Heart left ventricle (tissue), 16 donors: Measurements from ENCODE around the gene EN1. TPM values are rescaled to one million over a fixed set of nuclear protein-coding genes. Genes with fewer than 3 reads are reported as not detected.

Experiments used
- ATAC-seq, 4 donors: fragments of 200-7000 bp; cut with Tn5 transposase; one replicate each; pipeline ENCODE4 v1.9.1; 2020 to 2022; ENCODE audit warnings: moderate library complexity in 4 of 4, mild to moderate bottlenecking in 3 of 4, moderate number of reproducible peaks in 1 of 4
- DNase-seq, 5 donors: peaks; one replicate each; pipeline ENCODE4 v3.0.0-alpha.2; 2020
- H3K27ac ChIP-seq, 12 donors: fragments of 200-600 bp; sonication (generic) in 4 of 12; one replicate each; pipeline versions ENCODE4 v1.5.0 to v1.8.0; 2016 to 2022; ENCODE audit warnings: mild to moderate bottlenecking in 2 of 12
- H3K27me3 ChIP-seq, 9 donors: fragments of 200-600 bp; sonication (generic) in 2 of 9; one replicate each; pipeline versions ENCODE4 v1.5.1 to v1.8.0; 2016 to 2022; ENCODE audit warnings: mild to moderate bottlenecking in 3 of 9
- H3K36me3 ChIP-seq, 9 donors: fragments of 200-600 bp; sonication (generic) in 2 of 9; one replicate each; pipeline versions ENCODE4 v1.5.0 to v1.8.0; 2018 to 2022; ENCODE audit warnings: mild to moderate bottlenecking in 2 of 9
- H3K4me1 ChIP-seq, 12 donors: fragments of 200-600 bp; sonication (generic) in 4 of 12; one replicate each; pipeline versions ENCODE4 v1.5.0 to v1.8.0; 2016 to 2022; ENCODE audit warnings: mild to moderate bottlenecking in 3 of 12
- H3K4me3 ChIP-seq, 12 donors: fragments of 200-600 bp; sonication (generic) in 4 of 12; one replicate each; pipeline versions ENCODE4 v1.5.0 to v1.8.0; 2017 to 2022; ENCODE audit warnings: mild to moderate bottlenecking in 9 of 12, moderate library complexity in 4 of 12
- H3K9me3 ChIP-seq, 12 donors: fragments of 200-600 bp; sonication (generic) in 4 of 12; one replicate each; pipeline versions ENCODE4 v1.5.0 to v1.8.0; 2016 to 2022; ENCODE audit warnings: mild to moderate bottlenecking in 1 of 12
- POLR2A ChIP-seq, 2 donors: fragments of 450-650 bp; IDR thresholded peaks; one replicate each; pipeline ENCODE4 v1.6.1; 2017; ENCODE audit warnings: antibody characterized with exemption in 2 of 2, mild to moderate bottlenecking in 2 of 2, moderate library complexity in 2 of 2
- WGBS, 4 donors: extraction: QIAGEN DNeasy Blood & Tissue Kit in 2 of 4; methylation state at CpG; one replicate each; pipeline versions ENCODE4 v1.1.5 to v1.1.7; 2013 to 2018; 5-methylcytosine and 5-hydroxymethylcytosine counted together
- intact Hi-C, 10 donors: fragments of 100-400 bp; cut with DNase I; formaldehyde crosslinking; loops; one replicate each; pipeline versions ENCODE4 v1.11.1 to v1.14.2; 2022
- polyA plus RNA-seq, 2 donors: library from polyadenylated mRNA; stranded (reverse); fragments of 200-250 nt; gene quantifications; one replicate each; pipeline ENCODE4 v1.2.3, GENCODE V29; 2013
- total RNA-seq, 9 donors: library from RNA; depleted of rRNA in 2 of 9; stranded (reverse); fragments of >200 nt in 2 of 9; fragmentation: NEBNext Ultra II Directional in 3 of 9; extraction: Animal tissue kit (Norgen Biotek cat#: 25700) in 3 of 9; gene quantifications; one replicate each; pipeline versions ENCODE4 v1.1.0 to v1.2.4, GENCODE V29; 2016 to 2023
- TF ChIP-seq, protein P1 (sequence below), 12 donors: fragments of 200-600 bp; sonication (generic) in 4 of 12; IDR thresholded peaks; one replicate each; pipeline versions ENCODE4 v1.5.0 to v1.8.0; 2018 to 2022; ENCODE audit warnings: antibody characterized with exemption in 12 of 12, mild to moderate bottlenecking in 5 of 12
- donor health status: ischemic (EF 13 %, LVEDD 7.1; RV severe dilation, severe dysfunction).
- donor health status: healthy with polysubstance abuse.
- donor health status: DM: no; HTN: yes; CAD: no.
- donor health status: DM: no; HTN: no; CAD: no.
- donor health status: ischemic (EF 25% LVEDD 6.9; RV normal size, moderate dysfunction).
- donor health status: ischemic (EF 25% LVEDD 5.7; RV mildly dilated, moderate dysfunction).
- donor health status: healthy.
- donor health status: DM: yes; HTN: yes; CAD: no.
- donor health status: ischemic (EF 35%, LVEDD 5.7; RV mildly dilated, moderate dysfunction).
- donor health status: nonischemic (EF 11% LVEDD 7.7; RV severe dilation, severe dysfunction).
- donor health status: DM: yes; HTN: yes; CAD: no.
- donor health status: PGD.
- donor health status: ischemic (EF 29% LVEDD 5.4; RV normal size, mild dysfunction).
- donor health status: nonischemic (EF 23%, LVEDD 6.1; RV moderate dilation, normal function).

The EN1 gene
- total and polyA plus RNA-seq, 11 donors, result 0.27 TPM; not detected in 10

- H3K4me3 ChIP-seq, result peak overlapping the region in 7 of 12 donors; percentile 8 to 39 (median 14)
- peaks cover 0 to 82% (median 20%) of the 10 kb centered on the region in 9 donors for H3K27me3 ChIP-seq
- no peak for DNase-seq
- TF ChIP-seq, protein P1, sequence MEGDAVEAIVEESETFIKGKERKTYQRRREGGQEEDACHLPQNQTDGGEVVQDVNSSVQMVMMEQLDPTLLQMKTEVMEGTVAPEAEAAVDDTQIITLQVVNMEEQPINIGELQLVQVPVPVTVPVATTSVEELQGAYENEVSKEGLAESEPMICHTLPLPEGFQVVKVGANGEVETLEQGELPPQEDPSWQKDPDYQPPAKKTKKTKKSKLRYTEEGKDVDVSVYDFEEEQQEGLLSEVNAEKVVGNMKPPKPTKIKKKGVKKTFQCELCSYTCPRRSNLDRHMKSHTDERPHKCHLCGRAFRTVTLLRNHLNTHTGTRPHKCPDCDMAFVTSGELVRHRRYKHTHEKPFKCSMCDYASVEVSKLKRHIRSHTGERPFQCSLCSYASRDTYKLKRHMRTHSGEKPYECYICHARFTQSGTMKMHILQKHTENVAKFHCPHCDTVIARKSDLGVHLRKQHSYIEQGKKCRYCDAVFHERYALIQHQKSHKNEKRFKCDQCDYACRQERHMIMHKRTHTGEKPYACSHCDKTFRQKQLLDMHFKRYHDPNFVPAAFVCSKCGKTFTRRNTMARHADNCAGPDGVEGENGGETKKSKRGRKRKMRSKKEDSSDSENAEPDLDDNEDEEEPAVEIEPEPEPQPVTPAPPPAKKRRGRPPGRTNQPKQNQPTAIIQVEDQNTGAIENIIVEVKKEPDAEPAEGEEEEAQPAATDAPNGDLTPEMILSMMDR (IDR thresholded peaks at IDR 0.05), result no peak
- TF ChIP-seq POLR2A (IDR thresholded peaks at IDR 0.05), result no peak
- WGBS, 4 donors, result 14 to 24% (median 21%) methylated on average over 13 to 16 of the region's 16 CpGs
- H3K36me3 ChIP-seq, result no peaks in the 10 kb centered on the region
- no peak for ATAC-seq
- intact Hi-C loops, result no loop called here
- H3K9me3 ChIP-seq, result no peaks in the 10 kb centered on the region
- H3K4me1 ChIP-seq, result no peaks in the 10 kb centered on the region
- H3K27ac ChIP-seq, result no peak overlapping the region
Measured at GRCh38 chr2:118808429-118808809, 39.0 kb downstream of the EN1 start.

DNA sequence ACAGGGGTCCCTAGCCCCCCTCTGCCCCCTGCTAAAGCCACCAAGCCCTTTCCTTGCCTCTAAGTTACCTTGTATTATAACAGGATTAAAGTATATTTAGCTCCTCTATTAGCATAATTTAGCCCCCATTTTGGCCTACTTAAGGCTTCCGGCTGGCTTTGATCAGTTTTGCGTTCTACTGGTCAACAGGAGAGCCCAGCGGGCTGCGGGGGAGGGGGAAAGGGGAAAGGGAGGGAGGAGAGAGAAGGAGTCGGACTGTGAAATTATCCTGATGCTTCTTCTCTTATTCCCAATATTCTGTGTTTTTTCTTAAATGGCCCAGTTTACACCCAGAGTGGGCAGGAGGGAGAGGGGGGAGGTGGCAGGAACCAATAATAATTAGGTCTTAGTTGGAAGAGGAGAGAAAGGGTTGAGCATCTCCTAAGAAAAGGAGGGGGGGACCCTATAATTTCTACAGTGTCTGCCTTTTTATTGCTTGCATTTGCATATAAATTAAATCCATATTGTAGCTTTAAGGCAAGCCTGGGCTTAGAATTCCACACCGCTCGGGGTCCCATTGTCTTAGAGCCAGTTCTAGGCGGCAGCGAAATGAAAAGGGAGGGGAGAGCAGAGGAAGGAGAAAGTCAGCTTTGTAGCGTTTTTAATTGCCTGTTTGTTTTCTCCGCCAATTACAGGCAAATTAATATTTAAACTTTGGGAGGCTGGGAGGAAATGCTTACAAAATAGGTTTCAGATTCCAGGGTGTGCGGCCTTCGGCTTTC, 39.6 kb downstream of the EN1 start:
- H3K27ac ChIP-seq, result no peak overlapping the region

DNA sequence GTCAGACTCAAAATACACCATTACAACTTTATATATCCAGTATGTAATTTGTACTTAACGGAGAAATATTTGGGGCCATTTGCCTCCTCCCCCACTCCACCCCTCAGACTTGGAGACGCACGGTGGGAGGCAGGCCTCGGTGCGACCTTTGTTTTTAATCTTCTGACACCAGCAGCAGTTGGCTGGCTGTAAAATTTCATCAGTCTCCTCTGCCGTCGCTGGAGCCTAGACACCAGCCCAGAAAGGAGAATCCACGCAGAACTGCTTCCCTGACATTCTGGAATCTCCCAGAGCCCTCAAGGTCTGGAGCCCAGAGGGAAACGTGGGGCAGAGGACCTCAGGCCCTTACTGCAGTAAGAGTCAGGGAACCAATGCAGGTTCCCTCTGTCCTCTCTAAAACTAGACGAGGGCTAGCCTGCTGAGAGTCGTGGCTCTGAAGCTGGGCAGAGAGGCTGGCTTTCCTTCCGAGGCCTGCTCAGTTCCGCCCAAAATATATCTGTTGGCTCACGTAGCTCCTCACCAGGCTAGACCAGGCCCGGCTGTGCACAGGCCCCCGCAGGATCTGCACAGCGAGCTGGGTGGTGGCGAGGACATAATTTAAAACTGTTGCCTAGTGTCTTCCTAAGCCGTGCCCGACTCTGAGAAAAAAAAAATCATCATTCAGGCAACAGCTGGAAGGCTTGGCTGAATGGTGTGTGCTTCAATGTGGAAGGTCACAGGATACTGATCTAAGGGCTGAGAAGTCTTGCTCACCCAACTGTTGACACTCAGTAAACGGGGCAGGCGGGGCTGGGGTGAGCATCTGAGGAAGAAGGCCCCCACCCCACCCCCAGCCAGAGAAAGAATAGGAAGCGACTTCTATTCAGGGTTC, 40.4 kb downstream of the EN1 start:
- ATAC-seq, result no peak
- no peak for TF ChIP-seq POLR2A (IDR thresholded peaks at IDR 0.05)
- TF ChIP-seq, protein P1 (IDR thresholded peaks at IDR 0.05), result no peak
- Histone ChIP-seq H3K4me1 (no peaks in the 10 kb centered on the region), H3K36me3 (no peaks in the 10 kb centered on the region), H3K27ac (no peak overlapping the region), H3K9me3 (no peaks in the 10 kb centered on the region), H3K27me3 (peaks cover 0 to 75% (median 19%) of the 10 kb centered on the region in 9 donors), H3K4me3 (no peak overlapping the region)
- DNase-seq, result no peak
- 50 to 63% (median 56%) methylated on average over 23 of the region's 23 CpGs for WGBS, 4 donors
- intact Hi-C loops, result no loop called here

More for the DNA sequence above, 39.6 kb downstream of the EN1 start:
- Histone ChIP-seq H3K27me3 (peaks cover 0 to 80% (median 20%) of the 10 kb centered on the region in 9 donors), H3K4me3 (peak overlapping the region in 7 of 12 donors; percentile 8 to 39 (median 14)), H3K36me3 (no peaks in the 10 kb centered on the region), H3K9me3 (no peaks in the 10 kb centered on the region), H3K4me1 (no peaks in the 10 kb centered on the region)
- no peak for ATAC-seq
- intact Hi-C loops, result no loop called here
- TF ChIP-seq, protein P1 (IDR thresholded peaks at IDR 0.05), result no peak
- no peak for TF ChIP-seq POLR2A (IDR thresholded peaks at IDR 0.05)
- no peak for DNase-seq
- 57 to 63% (median 61%) methylated on average over 13 of the region's 13 CpGs for WGBS, 4 donors
